Upper lobe of left lung (tissue), 4 donors: ENCODE measurements around the gene LRP6.

ENCODE experiments used
- EP300 ChIP-seq, 4 donors: sonication (generic); formaldehyde crosslinking; IDR thresholded peaks; one replicate each; pipeline ENCODE4 v1.5.1; 2017; ENCODE audit warnings: antibody characterized with exemption in 4 of 4, control low read depth in 2 of 4
- POLR2A ChIP-seq, 4 donors: fragments of 450-650 bp; IDR thresholded peaks; one replicate each; pipeline ENCODE4 v1.5.1; 2016 to 2017; ENCODE audit warnings: antibody characterized with exemption in 4 of 4, mild to moderate bottlenecking in 2 of 4
- POLR2AphosphoS5 ChIP-seq, 2 donors: sonication (generic); formaldehyde crosslinking; IDR thresholded peaks; one replicate each; pipeline ENCODE4 v1.5.1; 2017; ENCODE audit warnings: antibody characterized with exemption in 2 of 2
- TF ChIP-seq, protein P1 (sequence below), 6 experiments: fragments of 450-650 bp in 4 of 6; fragments of 200-600 bp in 2 of 6; sonication (generic) in 2 of 6; IDR thresholded peaks; one replicate each; pipeline ENCODE4 v1.5.1; 2016 to 2019; ENCODE audit warnings: antibody characterized with exemption in 6 of 6

DNA sequence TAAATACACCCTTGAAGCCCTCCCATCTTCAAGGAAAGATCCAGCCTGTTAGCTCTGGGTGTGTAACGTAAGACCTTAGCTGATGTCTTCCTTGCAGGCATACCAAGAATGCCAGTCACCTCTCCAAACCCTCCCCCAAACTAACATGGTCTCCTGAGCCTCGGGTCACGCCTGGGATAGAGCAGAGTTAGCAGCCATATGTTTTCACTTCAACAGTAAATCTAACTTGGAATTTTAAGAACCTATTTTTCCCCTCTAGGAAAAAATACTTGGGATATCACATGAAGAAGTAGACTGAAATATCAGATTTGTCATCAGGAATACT lies 168.2 kb downstream of the LRP6 start:
- TF ChIP-seq, protein P1, sequence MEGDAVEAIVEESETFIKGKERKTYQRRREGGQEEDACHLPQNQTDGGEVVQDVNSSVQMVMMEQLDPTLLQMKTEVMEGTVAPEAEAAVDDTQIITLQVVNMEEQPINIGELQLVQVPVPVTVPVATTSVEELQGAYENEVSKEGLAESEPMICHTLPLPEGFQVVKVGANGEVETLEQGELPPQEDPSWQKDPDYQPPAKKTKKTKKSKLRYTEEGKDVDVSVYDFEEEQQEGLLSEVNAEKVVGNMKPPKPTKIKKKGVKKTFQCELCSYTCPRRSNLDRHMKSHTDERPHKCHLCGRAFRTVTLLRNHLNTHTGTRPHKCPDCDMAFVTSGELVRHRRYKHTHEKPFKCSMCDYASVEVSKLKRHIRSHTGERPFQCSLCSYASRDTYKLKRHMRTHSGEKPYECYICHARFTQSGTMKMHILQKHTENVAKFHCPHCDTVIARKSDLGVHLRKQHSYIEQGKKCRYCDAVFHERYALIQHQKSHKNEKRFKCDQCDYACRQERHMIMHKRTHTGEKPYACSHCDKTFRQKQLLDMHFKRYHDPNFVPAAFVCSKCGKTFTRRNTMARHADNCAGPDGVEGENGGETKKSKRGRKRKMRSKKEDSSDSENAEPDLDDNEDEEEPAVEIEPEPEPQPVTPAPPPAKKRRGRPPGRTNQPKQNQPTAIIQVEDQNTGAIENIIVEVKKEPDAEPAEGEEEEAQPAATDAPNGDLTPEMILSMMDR (IDR thresholded peaks at IDR 0.05): no peak
- TF ChIP-seq POLR2A (IDR thresholded peaks at IDR 0.05) (no peak), EP300 (IDR thresholded peaks at IDR 0.05) (no peak), POLR2AphosphoS5 (IDR thresholded peaks at IDR 0.05) (no peak)
